Measurements from ENCODE around the gene DGCR6L.

DNA sequence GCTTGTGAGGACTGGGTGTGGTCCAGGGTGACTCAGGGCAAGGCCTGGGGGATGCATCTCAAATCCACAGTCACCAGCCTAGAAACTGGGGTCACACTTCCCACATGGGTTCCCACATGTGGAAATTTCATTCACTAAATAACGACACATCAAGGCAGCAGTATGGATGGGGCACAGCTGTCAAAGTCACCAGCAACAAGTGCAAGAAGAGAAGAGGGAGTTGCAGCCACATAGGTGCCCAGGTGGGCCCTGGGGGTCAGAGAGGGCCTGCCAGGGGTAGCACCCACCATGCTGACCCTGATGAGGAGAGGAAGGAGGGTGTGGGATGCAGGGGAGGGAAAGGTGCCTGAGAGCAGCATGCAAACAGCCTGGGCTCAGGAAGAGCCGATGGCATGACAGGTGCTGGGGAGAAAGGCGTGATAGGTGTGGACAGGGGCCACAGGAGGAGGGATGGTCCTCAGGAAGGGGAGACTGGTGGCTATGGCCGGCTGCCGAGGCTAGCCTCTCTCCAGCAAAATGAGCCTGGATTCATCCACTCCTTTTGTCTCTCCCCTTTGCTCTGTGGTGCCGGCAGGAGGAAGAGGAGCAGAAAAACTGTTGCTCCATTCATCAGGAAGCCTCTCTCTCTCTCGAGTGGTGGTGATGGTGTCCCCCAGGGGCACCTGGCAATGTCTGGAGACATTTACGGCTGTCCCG, 22.3 kb downstream of the DGCR6L start:
- TF ChIP-seq, protein P1, sequence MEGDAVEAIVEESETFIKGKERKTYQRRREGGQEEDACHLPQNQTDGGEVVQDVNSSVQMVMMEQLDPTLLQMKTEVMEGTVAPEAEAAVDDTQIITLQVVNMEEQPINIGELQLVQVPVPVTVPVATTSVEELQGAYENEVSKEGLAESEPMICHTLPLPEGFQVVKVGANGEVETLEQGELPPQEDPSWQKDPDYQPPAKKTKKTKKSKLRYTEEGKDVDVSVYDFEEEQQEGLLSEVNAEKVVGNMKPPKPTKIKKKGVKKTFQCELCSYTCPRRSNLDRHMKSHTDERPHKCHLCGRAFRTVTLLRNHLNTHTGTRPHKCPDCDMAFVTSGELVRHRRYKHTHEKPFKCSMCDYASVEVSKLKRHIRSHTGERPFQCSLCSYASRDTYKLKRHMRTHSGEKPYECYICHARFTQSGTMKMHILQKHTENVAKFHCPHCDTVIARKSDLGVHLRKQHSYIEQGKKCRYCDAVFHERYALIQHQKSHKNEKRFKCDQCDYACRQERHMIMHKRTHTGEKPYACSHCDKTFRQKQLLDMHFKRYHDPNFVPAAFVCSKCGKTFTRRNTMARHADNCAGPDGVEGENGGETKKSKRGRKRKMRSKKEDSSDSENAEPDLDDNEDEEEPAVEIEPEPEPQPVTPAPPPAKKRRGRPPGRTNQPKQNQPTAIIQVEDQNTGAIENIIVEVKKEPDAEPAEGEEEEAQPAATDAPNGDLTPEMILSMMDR (IDR thresholded peaks at IDR 0.05), result no peak
- no peak for TF ChIP-seq POLR2A (IDR thresholded peaks at IDR 0.05)
